GM12875 (cell line): ENCODE measurements around the gene A4GNT.
"Not testable (repeated sequence)": the region's sequence is repeated elsewhere in the genome, so short reads cannot be mapped to it uniquely, and the experiment has no call there.

Experiments used
- H3K4me3 ChIP-seq: one replicate; pipeline ENCODE4 v1.5.1; 2011; ENCODE audit warnings: low read depth, low read length, control low read depth
- CTCF ChIP-seq: IDR thresholded peaks from 2 replicates; pipeline ENCODE4 v1.5.1; 2011; ENCODE audit warnings: low read depth, mild to moderate bottlenecking, control low read depth, inconsistent platforms, low read length, moderate library complexity, borderline replicate concordance; ENCODE audit not compliant: insufficient read depth

Gene A4GNT

GRCh38 chr3:138157743-138158142, 25.6 kb upstream of the A4GNT start:
- no peak for TF ChIP-seq CTCF
- no peak overlapping the region for H3K4me3 ChIP-seq

- TF ChIP-seq CTCF = no peak
- H3K4me3 ChIP-seq = no peak overlapping the region
Measured at GRCh38 chr3:138154534-138154933, 22.3 kb upstream of the A4GNT start.

GRCh38 chr3:138148503-138148902, 16.3 kb upstream of the A4GNT start:
- no peak overlapping the region for H3K4me3 ChIP-seq
- TF ChIP-seq CTCF = no peak

DNA sequence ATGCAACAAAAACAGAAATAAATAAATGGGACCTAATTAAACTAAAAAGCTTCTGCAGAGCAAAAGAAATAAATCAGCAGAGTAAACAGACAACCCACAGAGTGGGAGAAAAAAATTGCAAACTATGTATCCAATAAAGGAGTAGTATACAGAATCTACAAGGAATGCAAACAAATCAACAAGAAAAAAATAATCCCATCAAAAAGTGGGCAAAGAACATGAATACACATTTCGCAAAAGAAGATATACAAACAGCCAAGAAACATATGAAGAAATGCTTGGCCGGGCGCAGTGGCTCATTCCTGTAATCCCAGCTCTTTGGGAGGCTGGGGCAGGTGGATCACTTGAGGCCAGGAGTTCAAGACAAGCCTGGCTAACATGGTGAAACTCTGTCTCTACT, 10.0 kb upstream of the A4GNT start:
- H3K4me3 ChIP-seq = not testable (repeated sequence)

DNA sequence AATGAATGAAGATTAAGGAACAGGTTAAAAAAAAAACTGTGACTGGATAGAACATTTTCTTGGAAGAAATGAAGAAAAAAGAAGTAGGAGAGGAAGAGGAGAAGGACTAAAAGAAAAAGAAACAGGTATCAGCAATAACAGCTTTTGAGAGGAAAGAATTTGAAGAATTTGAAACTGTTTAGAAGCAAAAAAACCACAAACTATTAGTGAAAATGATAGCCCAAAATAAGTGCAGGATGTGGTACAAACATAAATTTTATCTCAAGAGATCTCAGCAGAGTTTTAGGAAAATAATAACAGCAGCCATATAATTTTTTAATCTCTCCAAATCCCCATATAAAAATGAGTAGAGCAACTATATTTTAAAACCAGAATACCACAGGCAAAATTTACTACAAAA, 8.8 kb upstream of the A4GNT start:
- H3K4me3 ChIP-seq = no peak overlapping the region
- TF ChIP-seq CTCF = no peak

DNA sequence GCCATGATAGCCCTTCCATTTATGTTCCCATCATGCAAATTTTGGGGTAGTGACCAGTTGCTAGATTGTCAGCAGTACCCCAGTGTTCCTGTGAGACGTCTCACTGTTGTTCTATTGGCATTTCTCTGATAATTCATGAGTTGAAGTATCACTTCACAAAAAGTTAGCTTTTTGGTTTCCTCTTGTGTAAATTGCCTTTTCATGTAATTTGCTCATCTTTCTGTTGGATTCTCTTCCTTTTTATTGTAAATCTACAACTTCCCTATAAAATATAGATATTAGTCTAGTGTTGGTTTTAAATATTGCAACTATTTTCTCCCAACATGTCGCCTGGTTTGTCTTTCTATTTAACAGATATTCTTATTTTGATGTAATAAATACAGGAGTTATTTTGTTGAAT, 7.5 kb upstream of the A4GNT start:
- no peak overlapping the region for H3K4me3 ChIP-seq
- TF ChIP-seq CTCF = no peak

DNA sequence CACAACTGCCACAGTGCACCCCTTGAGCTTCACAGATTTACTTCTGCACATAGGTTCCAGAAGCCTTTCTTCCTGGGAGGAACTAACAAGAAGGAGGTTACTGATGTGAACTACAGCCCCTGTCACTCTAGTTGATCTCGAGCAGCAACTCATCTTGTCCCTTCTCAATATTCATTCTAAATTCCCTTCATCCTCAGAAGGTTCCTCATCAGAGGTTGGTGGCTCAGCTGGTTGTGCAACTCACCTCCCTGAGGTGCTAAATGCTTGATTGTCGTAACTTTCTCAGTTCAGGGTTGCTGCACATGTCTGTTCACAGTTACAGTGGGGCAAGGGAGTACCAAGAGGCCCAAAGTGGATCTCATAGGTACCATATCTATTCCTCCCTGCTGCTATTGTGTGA, 5.7 kb upstream of the A4GNT start:
- H3K4me3 ChIP-seq = no peak overlapping the region
- no peak for TF ChIP-seq CTCF

DNA sequence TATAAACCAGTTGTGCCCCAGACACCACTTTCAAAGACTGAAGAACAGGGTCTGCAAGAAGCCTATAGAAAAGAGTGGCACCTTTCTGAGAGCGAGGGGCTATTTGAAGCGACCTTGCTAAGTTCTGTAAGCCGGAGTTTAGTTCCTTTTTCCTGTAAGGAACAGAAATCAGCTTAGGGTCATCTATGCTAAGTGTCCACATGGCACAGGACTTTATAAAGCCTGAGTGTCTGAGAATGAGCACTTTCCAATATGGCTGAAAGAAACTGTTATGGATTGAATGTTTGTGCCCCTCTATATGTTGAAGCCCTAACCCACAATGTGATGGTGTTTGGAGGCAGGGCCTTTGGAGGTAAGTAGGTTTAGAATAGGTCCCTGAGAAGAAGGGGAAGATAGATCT, 4.0 kb upstream of the A4GNT start:
- H3K4me3 ChIP-seq = no peak overlapping the region
- TF ChIP-seq CTCF = no peak
